Karpas-422 (cell line): ENCODE data around the gene PDE4C. TPM values are rescaled to one million over a fixed set of nuclear protein-coding genes. Genes with fewer than 3 reads are reported as not detected.

ENCODE experiments used
- DNase-seq: peaks from one replicate; pipeline ENCODE4 v3.0.0-alpha.2; 2015
- H2AFZ ChIP-seq: fragments of 200-600 bp; sonication (generic); 2 replicates; pipeline ENCODE4 v1.6.1; 2014; ENCODE audit warnings: antibody characterized with exemption, low read length, mixed read lengths
- H3K27ac ChIP-seq: fragments of 200-600 bp; sonication (generic); 2 replicates; pipeline ENCODE4 v1.5.1; 2014; ENCODE audit warnings: mild to moderate bottlenecking, low read length, moderate library complexity
- H3K27me3 ChIP-seq: fragments of 200-600 bp; sonication (generic); 2 replicates; pipeline ENCODE4 v1.6.1; 2014; ENCODE audit warnings: low read length, mixed read lengths
- H3K36me3 ChIP-seq: fragments of 200-600 bp; sonication (generic); 2 replicates; pipeline ENCODE4 v1.6.1; 2014; ENCODE audit warnings: low read length, mixed read lengths; ENCODE audit not compliant: insufficient read depth
- H3K4me1 ChIP-seq: fragments of 200-600 bp; sonication (generic); 2 replicates; pipeline ENCODE4 v1.6.1; 2014; ENCODE audit warnings: mild to moderate bottlenecking, low read length, mixed read lengths
- H3K4me2 ChIP-seq: fragments of 200-600 bp; sonication (generic); 2 replicates; pipeline ENCODE4 v1.6.1; 2014; ENCODE audit warnings: low read length, low read depth, mild to moderate bottlenecking; ENCODE audit not compliant: poor library complexity, severe bottlenecking
- H3K4me3 ChIP-seq: fragments of 200-600 bp; sonication (generic); 2 replicates; pipeline ENCODE4 v1.5.1; 2014; ENCODE audit warnings: mild to moderate bottlenecking, antibody characterized with exemption, low read length, mixed read lengths
- H3K79me2 ChIP-seq: fragments of 200-600 bp; sonication (generic); 2 replicates; pipeline ENCODE4 v1.6.1; 2014; ENCODE audit warnings: mild to moderate bottlenecking, low read length, mixed read lengths
- H3K9ac ChIP-seq: fragments of 200-600 bp; sonication (generic); 2 replicates; pipeline ENCODE4 v1.6.0; 2014; ENCODE audit warnings: low read length
- H3K9me2 ChIP-seq: fragments of 200-600 bp; sonication (generic), shearing (Covaris generic); replicated peaks from 2 replicates; pipeline ENCODE4 v1.6.0; 2014; ENCODE audit warnings: mild to moderate bottlenecking, low read length, moderate library complexity; ENCODE audit not compliant: insufficient read depth
- H3K9me3 ChIP-seq: fragments of 300-700, 200-600 bp; sonication (generic); 2 replicates; pipeline ENCODE4 v1.6.1; 2014; ENCODE audit warnings: low read length, mixed read lengths
- H4K20me1 ChIP-seq: fragments of 200-600 bp; sonication (generic); 2 replicates; pipeline ENCODE4 v1.6.1; 2014; ENCODE audit warnings: mild to moderate bottlenecking, antibody characterized with exemption, low read length, low read depth; ENCODE audit not compliant: insufficient read depth
- total RNA-seq: library from RNA; depleted of rRNA; stranded (reverse); fragments of >200 nt; shearing (Covaris generic); gene quantifications from 2 replicates; pipeline ENCODE4 v1.2.3, GENCODE V29; 2014; ENCODE audit warnings: low replicate concordance

PDE4C gene
- total RNA-seq, 1 experiment from 2014 or later = not detected

- H3K4me3 ChIP-seq = peak overlapping the region; percentile 89
These were observed 31.5 kb downstream of the PDE4C start for GRCh38 chr19:18194554-18195238.

GRCh38 chr19:18194181-18194530, 32.1 kb downstream of the PDE4C start:
- peaks cover 8% of the 10 kb centered on the region for H3K79me2 ChIP-seq
- no peak for DNase-seq
- peak overlapping the region; percentile 57 for H3K27ac ChIP-seq
- no peaks in the 10 kb centered on the region for H3K9me3 ChIP-seq
- no peaks in the 10 kb centered on the region for H4K20me1 ChIP-seq
- H3K4me2 ChIP-seq = peak overlapping the region; percentile 83
- no peak overlapping the region for H2AFZ ChIP-seq
- peaks cover 26% of the 10 kb centered on the region for H3K4me1 ChIP-seq
- peak overlapping the region; percentile 80 for H3K9ac ChIP-seq
- peaks cover 6% of the 10 kb centered on the region; the same call in 1 of the 2 replicates for H3K36me3 ChIP-seq
- H3K4me3 ChIP-seq = peak overlapping the region; percentile 89
- H3K9me2 ChIP-seq = no peaks in the 10 kb centered on the region
- no peaks in the 10 kb centered on the region for H3K27me3 ChIP-seq

More at GRCh38 chr19:18194554-18195238, 31.5 kb downstream of the PDE4C start:
- Histone ChIP-seq H4K20me1 (no peaks in the 10 kb centered on the region), H3K4me1 (peaks cover 26% of the 10 kb centered on the region), H3K36me3 (peaks cover 6% of the 10 kb centered on the region; the same call in 1 of the 2 replicates), H3K9me2 (no peaks in the 10 kb centered on the region), H3K9ac (peak overlapping the region; percentile 80), H3K9me3 (no peaks in the 10 kb centered on the region), H3K27ac (no peak overlapping the region), H3K79me2 (peaks cover 8% of the 10 kb centered on the region), H2AFZ (no peak overlapping the region), H3K27me3 (no peaks in the 10 kb centered on the region), H3K4me2 (peak overlapping the region; percentile 83)
- DNase-seq = peak; percentile 80

GRCh38 chr19:18193388-18194180, 32.7 kb downstream of the PDE4C start:
- peak overlapping the region; percentile 57 for H3K27ac ChIP-seq
- no peaks in the 10 kb centered on the region for H3K27me3 ChIP-seq
- H3K9me2 ChIP-seq = no peaks in the 10 kb centered on the region
- peak overlapping the region; percentile 20; the same call in 1 of the 2 replicates for H2AFZ ChIP-seq
- H3K4me2 ChIP-seq = peak overlapping the region; percentile 83
- H3K4me1 ChIP-seq = peaks cover 31% of the 10 kb centered on the region
- peak; percentile 60 for DNase-seq
- peak overlapping the region; percentile 89 for H3K4me3 ChIP-seq
- peaks cover 8% of the 10 kb centered on the region for H3K79me2 ChIP-seq
- peak overlapping the region; percentile 80 for H3K9ac ChIP-seq
- no peaks in the 10 kb centered on the region for H4K20me1 ChIP-seq
- no peaks in the 10 kb centered on the region for H3K9me3 ChIP-seq
- H3K36me3 ChIP-seq = peaks cover 4% of the 10 kb centered on the region; the same call in 1 of the 2 replicates

- H3K79me2 ChIP-seq = peaks cover 8% of the 10 kb centered on the region
- H3K9ac ChIP-seq = peak within 1 kb of the TSS; percentile 80
- peak within 1 kb of the TSS; percentile 83 for H3K4me2 ChIP-seq
- H3K36me3 ChIP-seq = no peaks in the 10 kb centered on the region
- H3K4me1 ChIP-seq = peaks cover 38% of the 10 kb centered on the region
- H4K20me1 ChIP-seq = no peaks in the 10 kb centered on the region
- peak within 1 kb of the TSS; percentile 93 for H3K27ac ChIP-seq
- peak within 1 kb of the TSS; percentile 20; the same call in 1 of the 2 replicates for H2AFZ ChIP-seq
- peak within 1 kb of the TSS; percentile 89 for H3K4me3 ChIP-seq
- H3K9me2 ChIP-seq = no peaks in the 10 kb centered on the region
- H3K27me3 ChIP-seq = no peaks in the 10 kb centered on the region
- no peaks in the 10 kb centered on the region for H3K9me3 ChIP-seq
- DNase-seq = peak; percentile 100
These were observed 33.4 kb downstream of the PDE4C start, which contains the start of gene MPV17L2 for GRCh38 chr19:18192673-18193387. Gene MPV17L2, plus strand, starts transcription at chr19:18193218. Its CDS starts 64 bp downstream, at chr19:18193282.

- H3K9me3 ChIP-seq = no peaks in the 10 kb centered on the region
These were observed 34.6 kb downstream of the PDE4C start for GRCh38 chr19:18191640-18192062.

GRCh38 chr19:18190278-18190677, 36.0 kb downstream of the PDE4C start:
- H3K9ac ChIP-seq = no peak overlapping the region
- H3K9me3 ChIP-seq = no peaks in the 10 kb centered on the region
- peaks cover 46% of the 10 kb centered on the region for H3K4me1 ChIP-seq
- H4K20me1 ChIP-seq = no peaks in the 10 kb centered on the region
- H2AFZ ChIP-seq = no peak overlapping the region
- H3K36me3 ChIP-seq = no peaks in the 10 kb centered on the region
- H3K4me2 ChIP-seq = no peak overlapping the region
- no peak overlapping the region for H3K27ac ChIP-seq
- DNase-seq = no peak
- no peaks in the 10 kb centered on the region for H3K9me2 ChIP-seq
- no peaks in the 10 kb centered on the region for H3K27me3 ChIP-seq
- peaks cover 8% of the 10 kb centered on the region for H3K79me2 ChIP-seq
- no peak overlapping the region for H3K4me3 ChIP-seq

More at GRCh38 chr19:18191640-18192062, 34.6 kb downstream of the PDE4C start:
- H3K27ac ChIP-seq = peak overlapping the region; percentile 93
- H3K9me2 ChIP-seq = no peaks in the 10 kb centered on the region
- peak overlapping the region; percentile 75 for H3K4me2 ChIP-seq
- no peak for DNase-seq
- no peak overlapping the region for H2AFZ ChIP-seq
- H3K79me2 ChIP-seq = peaks cover 8% of the 10 kb centered on the region
- no peaks in the 10 kb centered on the region for H3K36me3 ChIP-seq
- H3K4me3 ChIP-seq = peak overlapping the region; percentile 33
- peaks cover 46% of the 10 kb centered on the region for H3K4me1 ChIP-seq
- peak overlapping the region; percentile 11; the same call in 1 of the 2 replicates for H3K9ac ChIP-seq
- no peaks in the 10 kb centered on the region for H3K27me3 ChIP-seq
- no peaks in the 10 kb centered on the region for H4K20me1 ChIP-seq

- H3K79me2 ChIP-seq = no peaks in the 10 kb centered on the region
- H3K27ac ChIP-seq = no peak overlapping the region
- no peaks in the 10 kb centered on the region for H3K9me3 ChIP-seq
- H3K4me3 ChIP-seq = no peak overlapping the region
- H4K20me1 ChIP-seq = no peaks in the 10 kb centered on the region
- no peak overlapping the region for H2AFZ ChIP-seq
- H3K4me2 ChIP-seq = no peak overlapping the region
- no peaks in the 10 kb centered on the region for H3K36me3 ChIP-seq
- peaks cover 32% of the 10 kb centered on the region for H3K4me1 ChIP-seq
- H3K9ac ChIP-seq = no peak overlapping the region
- H3K9me2 ChIP-seq = no peaks in the 10 kb centered on the region
- no peaks in the 10 kb centered on the region for H3K27me3 ChIP-seq
- DNase-seq = no peak
These were observed 40.7 kb downstream of the PDE4C start for GRCh38 chr19:18185538-18185937.
